HepG2 (cell line): ENCODE data around the gene LIMK2. TPM values are rescaled to one million over a fixed set of nuclear protein-coding genes. Genes with fewer than 3 reads are reported as not detected.

Source experiments
- CAMTA2 ChIP-seq: sonication (generic); formaldehyde crosslinking; IDR thresholded peaks from 2 replicates; pipeline ENCODE4 v1.4.0; 2020; ENCODE audit warnings: mild to moderate bottlenecking, missing genetic modification reagents, borderline replicate concordance
- CREB1 ChIP-seq, 2 experiments: fragments of 450-650 bp in 1 of 2; IDR thresholded peaks; 2 replicates each; pipeline ENCODE4 v1.6.1; 2016 to 2017; ENCODE audit warnings: control low read depth in 1 of 2, mild to moderate bottlenecking in 1 of 2, missing compliant biosample characterization in 1 of 2, missing genetic modification characterization in 1 of 2
- EEA1 ChIP-seq: sonication (generic); formaldehyde crosslinking; IDR thresholded peaks from 2 replicates; pipeline ENCODE4 v1.5.1; 2020; ENCODE audit warnings: mild to moderate bottlenecking, missing genetic modification reagents, borderline replicate concordance
- IRF2 ChIP-seq: IDR thresholded peaks from 2 replicates; pipeline ENCODE4 v1.6.1; 2018; ENCODE audit warnings: missing genetic modification reagents, missing compliant biosample characterization
- JUND ChIP-seq: sonication (generic); formaldehyde crosslinking; IDR thresholded peaks from 2 replicates; pipeline ENCODE4 v1.8.0; 2022; ENCODE audit warnings: mild to moderate bottlenecking, missing genetic modification reagents
- MTA1 ChIP-seq: sonication (generic); formaldehyde crosslinking; IDR thresholded peaks from 2 replicates; pipeline ENCODE4 v1.4.0; 2020; ENCODE audit warnings: missing genetic modification reagents, mild to moderate bottlenecking, borderline replicate concordance
- NONO ChIP-seq, 2 experiments: fragments of 450-650 bp in 1 of 2; sonication (generic) in 1 of 2; formaldehyde crosslinking in 1 of 2; IDR thresholded peaks in 1 of 2; conservative IDR thresholded peaks in 1 of 2; 2 replicates each; pipeline versions ENCODE4 v1.6.1 to v1.8.0; 2017 to 2022; ENCODE audit warnings: mild to moderate bottlenecking in 1 of 2, missing genetic modification reagents in 1 of 2, moderate library complexity in 1 of 2
- PCBP1 ChIP-seq: fragments of 200-400 bp; formaldehyde crosslinking; IDR thresholded peaks from 2 replicates; pipeline ENCODE4 v1.6.1; 2017; ENCODE audit warnings: mild to moderate bottlenecking, low read depth, low read length, borderline replicate concordance
- THAP9 ChIP-seq: sonication (generic); formaldehyde crosslinking; IDR thresholded peaks from 2 replicates; pipeline ENCODE4; 2020; ENCODE audit warnings: missing genetic modification reagents, mild to moderate bottlenecking, borderline replicate concordance
- U2AF1 ChIP-seq: fragments of 200-400 bp; formaldehyde crosslinking; optimal IDR thresholded peaks from 2 replicates; pipeline ENCODE3; 2017; ENCODE audit warnings: mild to moderate bottlenecking, low read depth, low read length
- UBTF ChIP-seq: sonication (generic); formaldehyde crosslinking; IDR thresholded peaks from 2 replicates; pipeline ENCODE4 v1.4.0; 2020; ENCODE audit warnings: mild to moderate bottlenecking, missing genetic modification reagents
- ZNF136 ChIP-seq: sonication (generic); formaldehyde crosslinking; IDR thresholded peaks from 2 replicates; pipeline ENCODE4 v1.8.1; 2022; ENCODE audit warnings: low read depth, mild to moderate bottlenecking, moderate library complexity, missing genetic modification reagents
- ZNF574 ChIP-seq: sonication (generic); formaldehyde crosslinking; IDR thresholded peaks from 2 replicates; pipeline ENCODE4 v1.4.0; 2020; ENCODE audit warnings: missing genetic modification reagents
- ZNF616 ChIP-seq: sonication (generic); formaldehyde crosslinking; IDR thresholded peaks from 2 replicates; pipeline ENCODE4 v1.5.0; 2020; ENCODE audit warnings: low read depth, mild to moderate bottlenecking, missing genetic modification reagents
- ZNF773 ChIP-seq: sonication (generic); formaldehyde crosslinking; IDR thresholded peaks from 2 replicates; pipeline ENCODE4 v1.4.0; 2020; ENCODE audit warnings: missing genetic modification reagents, borderline replicate concordance
- ZNF776 ChIP-seq: sonication (generic); formaldehyde crosslinking; IDR thresholded peaks from 2 replicates; pipeline ENCODE4 v1.4.0; 2020; ENCODE audit warnings: mild to moderate bottlenecking, missing genetic modification reagents
- ZNF816 ChIP-seq: sonication (generic); formaldehyde crosslinking; IDR thresholded peaks from 2 replicates; pipeline ENCODE4 v1.8.0; 2022; ENCODE audit warnings: missing genetic modification reagents, mild to moderate bottlenecking, borderline replicate concordance
- ZNF841 ChIP-seq: sonication (generic); formaldehyde crosslinking; IDR thresholded peaks from 2 replicates; pipeline ENCODE4 v1.8.1; 2023; ENCODE audit warnings: missing genetic modification reagents, borderline replicate concordance
- polyA plus RNA-seq, 8 experiments: library from polyadenylated mRNA; depleted of rRNA in 3 of 8; stranded (reverse) in 7 of 8; unstranded in 1 of 8; fragments of >200 nt; fragmentation: Illumina TruSeq in 4 of 8; extraction: Trizol in 4 of 8; gene quantifications; 2 replicates each; pipeline versions ENCODE4 v1.2.1 to v1.2.3, GENCODE V29; 2011 to 2016; ENCODE audit warnings: low read depth in 4 of 8, missing spikeins in 1 of 8, mixed read lengths in 1 of 8; ENCODE audit not compliant: insufficient read depth in 1 of 8
- total RNA-seq, 5 experiments: library from RNA; depleted of rRNA; stranded (reverse); fragments of >200 nt; fragmentation: Illumina TruSeq; extraction: Trizol; gene quantifications; 2 replicates each; pipeline ENCODE4 v1.2.3, GENCODE V29; 2016; ENCODE audit warnings: low read depth in 1 of 5

Gene LIMK2
- total and polyA plus RNA-seq, 2 of the 13 experiments (the other 11 are each of a cell fraction or from before 2014, with no cell fraction given) = 20.9 to 29.8 TPM

GRCh38 chr22:31250740-31251600 lies 38.9 kb downstream of the LIMK2 start (continued):
- peak; percentile 47; the same call in 1 of the 2 replicates for TF ChIP-seq ZNF574 (CRISPR knock-in tag)
- no peak for TF ChIP-seq ZNF816 (CRISPR knock-in tag)
- no peak for TF ChIP-seq JUND
- no peak for TF ChIP-seq CAMTA2 (CRISPR knock-in tag)
- TF ChIP-seq PCBP1 = no peak
- TF ChIP-seq ZNF841 (CRISPR knock-in tag) = no peak
- TF ChIP-seq ZNF773 (CRISPR knock-in tag) = no peak
- no peak for TF ChIP-seq U2AF1
- no peak for TF ChIP-seq CREB1 (IDR thresholded peaks at IDR 0.05)
- 0 out of 2 replicates have a peak, but pooled peaks have one; percentile 44 for TF ChIP-seq CREB1 (CRISPR knock-in tag; IDR thresholded peaks at IDR 0.05)
- TF ChIP-seq IRF2 (CRISPR knock-in tag) = peak; percentile 26; the same call in 1 of the 2 replicates
- TF ChIP-seq MTA1 (CRISPR knock-in tag) = no peak
- no peak for TF ChIP-seq UBTF
- TF ChIP-seq THAP9 (CRISPR knock-in tag) = no peak
- no peak for TF ChIP-seq NONO (IDR thresholded peaks at IDR 0.05)
- no peak; the same call in 1 of the 2 replicates for TF ChIP-seq NONO (CRISPR knock-in tag; conservative IDR thresholded peaks at IDR 0.05)
- TF ChIP-seq ZNF136 (CRISPR knock-in tag) = no peak
- TF ChIP-seq ZNF616 (CRISPR knock-in tag) = no peak
- TF ChIP-seq EEA1 (CRISPR knock-in tag) = no peak
- no peak for TF ChIP-seq ZNF776 (CRISPR knock-in tag)
